Kidney epithelial cell (primary cell): ENCODE data around the gene EML1. TPM values are rescaled to one million over a fixed set of nuclear protein-coding genes. Genes with fewer than 3 reads are reported as not detected.

Experiments used
- DNase-seq: peaks from one replicate; pipeline ENCODE4 v3.0.0-alpha.2; 2010; ENCODE audit warnings: low read depth
- H3K27me3 ChIP-seq: 2 replicates; pipeline ENCODE4 v1.6.0; 2011; ENCODE audit warnings: low read length; ENCODE audit not compliant: control insufficient read depth, insufficient read depth
- H3K36me3 ChIP-seq: 2 replicates; pipeline ENCODE4 v1.5.1; 2011; ENCODE audit warnings: low read length; ENCODE audit not compliant: control insufficient read depth, insufficient read depth
- H3K4me3 ChIP-seq: 2 replicates; pipeline ENCODE4 v1.5.1; 2011; ENCODE audit warnings: low read depth, mild to moderate bottlenecking, control low read depth, low read length
- total RNA-seq: library from RNA; depleted of rRNA; stranded (reverse); fragments of >200 nt; gene quantifications from 2 replicates; pipeline ENCODE4 v1.2.3, GENCODE V29; 2015
- TF ChIP-seq, protein P1 (sequence below): IDR thresholded peaks from 2 replicates; pipeline ENCODE4 v1.5.1; 2011; ENCODE audit warnings: mild to moderate bottlenecking, moderate library complexity, low read length, control low read depth, inconsistent platforms; ENCODE audit not compliant: insufficient read depth, poor library complexity, severe bottlenecking

Gene EML1
- total RNA-seq, 1 donor from 2014 or later, result 11.6 TPM

- TF ChIP-seq, protein P1, sequence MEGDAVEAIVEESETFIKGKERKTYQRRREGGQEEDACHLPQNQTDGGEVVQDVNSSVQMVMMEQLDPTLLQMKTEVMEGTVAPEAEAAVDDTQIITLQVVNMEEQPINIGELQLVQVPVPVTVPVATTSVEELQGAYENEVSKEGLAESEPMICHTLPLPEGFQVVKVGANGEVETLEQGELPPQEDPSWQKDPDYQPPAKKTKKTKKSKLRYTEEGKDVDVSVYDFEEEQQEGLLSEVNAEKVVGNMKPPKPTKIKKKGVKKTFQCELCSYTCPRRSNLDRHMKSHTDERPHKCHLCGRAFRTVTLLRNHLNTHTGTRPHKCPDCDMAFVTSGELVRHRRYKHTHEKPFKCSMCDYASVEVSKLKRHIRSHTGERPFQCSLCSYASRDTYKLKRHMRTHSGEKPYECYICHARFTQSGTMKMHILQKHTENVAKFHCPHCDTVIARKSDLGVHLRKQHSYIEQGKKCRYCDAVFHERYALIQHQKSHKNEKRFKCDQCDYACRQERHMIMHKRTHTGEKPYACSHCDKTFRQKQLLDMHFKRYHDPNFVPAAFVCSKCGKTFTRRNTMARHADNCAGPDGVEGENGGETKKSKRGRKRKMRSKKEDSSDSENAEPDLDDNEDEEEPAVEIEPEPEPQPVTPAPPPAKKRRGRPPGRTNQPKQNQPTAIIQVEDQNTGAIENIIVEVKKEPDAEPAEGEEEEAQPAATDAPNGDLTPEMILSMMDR, result no peak
- H3K4me3 ChIP-seq, result no peak overlapping the region
- DNase-seq, result no peak
- peaks cover 10% of the 10 kb centered on the region for H3K27me3 ChIP-seq
- no peaks in the 10 kb centered on the region for H3K36me3 ChIP-seq
Measured at GRCh38 chr14:99808515-99808914, 15.3 kb downstream of the EML1 start.

DNA sequence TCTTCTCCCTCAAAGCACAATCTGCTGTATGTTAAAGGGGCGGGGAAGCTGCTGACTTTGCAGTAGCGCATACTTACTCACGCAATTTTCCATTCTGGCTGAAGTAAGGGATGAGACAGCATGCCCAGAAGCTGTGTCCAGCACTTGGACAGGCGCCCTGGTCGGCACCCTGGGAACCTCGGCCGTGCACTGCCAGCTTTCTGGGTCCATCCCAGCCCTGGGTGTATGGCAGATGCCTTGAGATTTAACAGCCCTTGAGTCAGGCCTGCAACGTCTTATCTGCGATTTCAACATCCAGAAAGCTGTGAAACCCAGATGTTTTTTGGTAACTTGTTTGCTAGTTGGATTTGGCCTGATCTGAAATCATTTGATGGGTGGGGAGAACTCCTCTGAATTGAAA lies 16.1 kb downstream of the EML1 start:
- peaks cover 12% of the 10 kb centered on the region for H3K27me3 ChIP-seq
- no peak for DNase-seq
- no peaks in the 10 kb centered on the region for H3K36me3 ChIP-seq
- TF ChIP-seq, protein P1, result no peak
- H3K4me3 ChIP-seq, result no peak overlapping the region

DNA sequence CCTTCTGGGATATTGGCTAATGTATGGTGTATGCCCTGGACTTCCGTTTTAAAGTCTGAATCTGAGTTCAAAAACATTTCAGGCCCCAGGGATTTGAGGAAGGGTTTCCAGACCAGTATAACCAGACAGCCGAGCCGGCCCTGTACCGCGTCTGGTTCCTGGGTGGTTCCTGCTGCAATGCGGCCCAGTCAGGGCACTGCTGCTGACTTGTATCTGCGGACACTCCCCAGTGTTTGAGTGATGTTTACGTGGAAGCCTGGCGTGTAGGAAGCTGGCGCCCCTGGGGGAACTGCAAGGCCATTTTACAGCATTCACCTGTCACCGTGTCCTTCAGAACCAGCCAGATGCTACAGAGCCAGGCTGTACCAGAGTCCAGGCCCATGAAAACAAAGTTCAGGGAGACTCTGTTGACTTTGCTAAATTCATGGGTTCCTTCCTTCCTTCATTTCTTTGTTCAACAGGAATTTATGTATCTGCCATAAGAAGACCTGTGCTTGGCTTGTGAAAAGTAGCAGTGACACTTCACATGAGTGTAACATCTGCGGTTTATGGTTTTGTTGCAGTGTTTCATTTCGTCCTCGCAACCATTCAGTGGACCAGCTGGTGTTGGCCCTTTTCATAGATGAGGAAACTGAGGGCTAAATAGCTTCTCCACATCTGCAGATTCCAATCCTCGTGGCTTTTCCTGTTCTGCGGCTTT lies 16.8 kb downstream of the EML1 start:
- H3K36me3 ChIP-seq, result no peaks in the 10 kb centered on the region
- DNase-seq, result no peak
- TF ChIP-seq, protein P1, result no peak
- H3K4me3 ChIP-seq, result no peak overlapping the region
- H3K27me3 ChIP-seq, result peaks cover 12% of the 10 kb centered on the region

DNA sequence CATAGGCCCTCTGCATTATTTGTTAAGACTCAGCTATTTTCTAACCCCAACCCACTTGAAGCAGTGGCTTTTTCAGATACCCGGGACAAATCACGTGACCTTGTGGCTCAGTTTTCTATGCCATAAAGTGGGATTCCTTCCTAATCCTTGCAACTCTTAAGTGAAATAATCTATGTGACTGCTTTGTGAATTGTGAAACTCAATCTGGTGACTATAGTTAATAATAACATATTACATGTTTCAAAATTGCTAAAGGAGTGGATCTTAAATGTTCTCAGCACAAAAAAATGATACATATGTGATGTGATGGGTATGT lies 17.3 kb downstream of the EML1 start:
- DNase-seq, result no peak
- no peak overlapping the region for H3K4me3 ChIP-seq
- peaks cover 12% of the 10 kb centered on the region for H3K27me3 ChIP-seq
- TF ChIP-seq, protein P1, result no peak
- H3K36me3 ChIP-seq, result no peaks in the 10 kb centered on the region

GRCh38 chr14:99812096-99812750 lies 19.0 kb downstream of the EML1 start:
- no peaks in the 10 kb centered on the region for H3K36me3 ChIP-seq
- H3K27me3 ChIP-seq, result peaks cover 15% of the 10 kb centered on the region
- TF ChIP-seq, protein P1, result no peak
- no peak overlapping the region for H3K4me3 ChIP-seq
- no peak for DNase-seq

DNA sequence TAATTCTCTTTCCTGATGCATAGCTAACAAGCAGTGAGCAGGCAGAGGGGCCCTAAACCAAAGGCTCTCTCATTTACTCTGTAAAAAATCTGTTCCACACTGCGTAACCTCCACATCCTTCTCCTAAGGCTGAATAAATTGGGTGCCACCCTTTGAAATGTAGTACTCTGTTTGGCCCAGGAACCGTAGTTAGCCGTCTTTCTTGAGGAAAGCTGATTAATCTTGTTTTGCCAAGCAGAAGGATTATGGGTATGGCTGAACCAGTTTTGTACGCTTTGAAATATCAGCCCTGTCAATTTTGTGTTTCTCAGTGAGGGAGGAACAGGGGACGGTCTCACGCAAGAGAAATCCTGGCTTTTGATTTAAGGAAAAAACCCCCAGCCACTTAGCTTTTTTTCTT lies 19.7 kb downstream of the EML1 start:
- Histone ChIP-seq H3K27me3 (peaks cover 10% of the 10 kb centered on the region), H3K36me3 (no peaks in the 10 kb centered on the region), H3K4me3 (no peak overlapping the region)
- TF ChIP-seq, protein P1, result no peak
- DNase-seq, result no peak
